PFSK-1 (cell line): Measurements from ENCODE around the gene IRF2.

Source experiments
- POLR2AphosphoS5 ChIP-seq: IDR thresholded peaks from 2 replicates; pipeline ENCODE4 v1.6.1; 2012; ENCODE audit warnings: low read depth, mild to moderate bottlenecking, control low read depth, low read length, moderate library complexity
- REST ChIP-seq, 2 experiments: IDR thresholded peaks; 2 replicates each; pipeline versions ENCODE4 v1.6.1 to v1.8.0; 2011 to 2012; ENCODE audit warnings: low read depth in 2 of 2, low read length in 2 of 2, control low read depth in 1 of 2, inconsistent platforms in 1 of 2, mild to moderate bottlenecking in 1 of 2, moderate library complexity in 1 of 2; ENCODE audit not compliant: insufficient read depth in 1 of 2
- SIN3A ChIP-seq: IDR thresholded peaks from 2 replicates; pipeline ENCODE4 v1.6.1; 2012; ENCODE audit warnings: mild to moderate bottlenecking, low read length, moderate library complexity, borderline replicate concordance; ENCODE audit not compliant: insufficient read depth
- TAF1 ChIP-seq: IDR thresholded peaks from 2 replicates; pipeline ENCODE4 v1.6.1; 2012; ENCODE audit warnings: low read length, control low read depth, borderline replicate concordance; ENCODE audit not compliant: insufficient read depth

GRCh38 chr4:184359888-184360287 lies 114.5 kb downstream of the IRF2 start:
- no peak for TF ChIP-seq POLR2AphosphoS5
- no peak for TF ChIP-seq SIN3A
- no peak for TF ChIP-seq REST (IDR thresholded peaks at IDR 0.05; ENCODE audit: insufficient read depth in 1 of 2, low read depth in 2 of 2, low read length in 2 of 2)
- TF ChIP-seq TAF1, result no peak
